K562 (cell line): ENCODE data around the gene DNAAF1. TPM values are rescaled to one million over a fixed set of nuclear protein-coding genes. Genes with fewer than 3 reads are reported as not detected.

Experiments
- DACH1 ChIP-seq: fragments of 450-650 bp; IDR thresholded peaks from 2 replicates; pipeline ENCODE4 v1.6.1; 2018; ENCODE audit not compliant: partially characterized antibody
- FOXP1 ChIP-seq: sonication (generic); formaldehyde crosslinking; IDR thresholded peaks from 2 replicates; pipeline ENCODE4 v1.8.0; 2022; ENCODE audit warnings: mild to moderate bottlenecking, missing genetic modification reagents
- HLTF ChIP-seq: fragments of 450-650 bp; IDR thresholded peaks from 2 replicates; pipeline ENCODE4 v1.6.1; 2016
- HMGXB4 ChIP-seq: sonication (generic); formaldehyde crosslinking; IDR thresholded peaks from 2 replicates; pipeline ENCODE4 v1.8.1; 2023; ENCODE audit warnings: mild to moderate bottlenecking, missing genetic modification reagents
- MCM7 ChIP-seq, 2 experiments: fragments of 450-650 bp; IDR thresholded peaks; 2 replicates each; pipeline ENCODE4 v1.6.1; 2016 to 2018
- MEF2A ChIP-seq: IDR thresholded peaks from 2 replicates; pipeline ENCODE4 v1.6.1; 2011; ENCODE audit warnings: low read depth, mild to moderate bottlenecking, low read length, moderate library complexity; ENCODE audit not compliant: control insufficient read depth
- NR3C1 ChIP-seq: sonication (generic); formaldehyde crosslinking; IDR thresholded peaks from 2 replicates; pipeline ENCODE4 v1.8.1; 2022; ENCODE audit warnings: missing genetic modification reagents
- PRMT5 ChIP-seq: sonication (generic); formaldehyde crosslinking; IDR thresholded peaks from 2 replicates; pipeline ENCODE4 v1.5.0; 2020; ENCODE audit warnings: missing genetic modification reagents
- SNRNP70 ChIP-seq: fragments of 200-400 bp; formaldehyde crosslinking; optimal IDR thresholded peaks from 2 replicates; pipeline ENCODE3; 2017; ENCODE audit warnings: low read depth, low read length
- ZC3H4 ChIP-seq: sonication (generic); formaldehyde crosslinking; IDR thresholded peaks from 2 replicates; pipeline ENCODE4 v1.9.0; 2021; ENCODE audit warnings: missing genetic modification reagents, borderline replicate concordance
- ZNF311 ChIP-seq: fragments of 250-450 bp; sonication (Bioruptor Pico); IDR thresholded peaks from 2 replicates; pipeline ENCODE4 v1.4.0; 2020; ENCODE audit warnings: mild to moderate bottlenecking, moderate library complexity
- ZNF511 ChIP-seq: sonication (generic); formaldehyde crosslinking; IDR thresholded peaks from 2 replicates; pipeline ENCODE4 v1.8.0; 2022; ENCODE audit warnings: mild to moderate bottlenecking, missing genetic modification reagents
- ZNF780A ChIP-seq: fragments of 250-450 bp; sonication (Bioruptor Pico); IDR thresholded peaks from 2 replicates; pipeline ENCODE4 v1.5.0; 2021; ENCODE audit warnings: mild to moderate bottlenecking
- polyA plus RNA-seq, 8 experiments: library from polyadenylated mRNA; depleted of rRNA in 4 of 8; stranded (reverse) in 5 of 8; unstranded in 3 of 8; fragments of >200 nt; fragmentation: Nextera tagmentation in 2 of 8; fragmentation: Illumina TruSeq in 1 of 8; extraction: Ambion mirVana in 2 of 8; extraction: Trizol in 1 of 8; gene quantifications; 2 replicates each; pipeline versions ENCODE4 v1.2.1 to v1.2.3, GENCODE V29; 2011 to 2014; ENCODE audit warnings: inconsistent platforms in 1 of 8, missing spikeins in 1 of 8
- total RNA-seq, 7 experiments: library from RNA; depleted of rRNA in 6 of 7; stranded (reverse); fragments of >200 nt in 6 of 7; fragmentation: Illumina TruSeq in 2 of 7; extraction: Trizol in 2 of 7; gene quantifications; 2 replicates each; pipeline versions ENCODE4 v1.2.1 to v1.2.3, GENCODE V29; 2011 to 2021; ENCODE audit warnings: low replicate concordance in 1 of 7
- TF ChIP-seq, protein P1 (sequence below): sonication (generic); formaldehyde crosslinking; IDR thresholded peaks from 2 replicates; pipeline ENCODE4 v1.8.0; 2023; ENCODE audit warnings: missing genetic modification reagents, mild to moderate bottlenecking, borderline replicate concordance
- TF ChIP-seq, protein P2 (sequence below), 2 experiments: fragments of 450-650 bp in 1 of 2; sonication (generic) in 1 of 2; formaldehyde crosslinking in 1 of 2; IDR thresholded peaks in 1 of 2; conservative IDR thresholded peaks in 1 of 2; 2 replicates each; pipeline versions ENCODE4 v1.6.1 to v1.8.1; 2016 to 2023; ENCODE audit warnings: mild to moderate bottlenecking in 2 of 2, moderate library complexity in 2 of 2, inconsistent platforms in 1 of 2, missing genetic modification reagents in 1 of 2
- TF ChIP-seq, protein P3 (sequence below): sonication (generic); formaldehyde crosslinking; IDR thresholded peaks from 2 replicates; pipeline ENCODE4 v1.8.0; 2022; ENCODE audit warnings: mild to moderate bottlenecking, missing genetic modification reagents

The DNAAF1 gene
- total and polyA plus RNA-seq, 9 of the 15 experiments (the other 6 are each of a cell fraction or from before 2014, with no cell fraction given), result 0.01 TPM; not detected in 8

DNA sequence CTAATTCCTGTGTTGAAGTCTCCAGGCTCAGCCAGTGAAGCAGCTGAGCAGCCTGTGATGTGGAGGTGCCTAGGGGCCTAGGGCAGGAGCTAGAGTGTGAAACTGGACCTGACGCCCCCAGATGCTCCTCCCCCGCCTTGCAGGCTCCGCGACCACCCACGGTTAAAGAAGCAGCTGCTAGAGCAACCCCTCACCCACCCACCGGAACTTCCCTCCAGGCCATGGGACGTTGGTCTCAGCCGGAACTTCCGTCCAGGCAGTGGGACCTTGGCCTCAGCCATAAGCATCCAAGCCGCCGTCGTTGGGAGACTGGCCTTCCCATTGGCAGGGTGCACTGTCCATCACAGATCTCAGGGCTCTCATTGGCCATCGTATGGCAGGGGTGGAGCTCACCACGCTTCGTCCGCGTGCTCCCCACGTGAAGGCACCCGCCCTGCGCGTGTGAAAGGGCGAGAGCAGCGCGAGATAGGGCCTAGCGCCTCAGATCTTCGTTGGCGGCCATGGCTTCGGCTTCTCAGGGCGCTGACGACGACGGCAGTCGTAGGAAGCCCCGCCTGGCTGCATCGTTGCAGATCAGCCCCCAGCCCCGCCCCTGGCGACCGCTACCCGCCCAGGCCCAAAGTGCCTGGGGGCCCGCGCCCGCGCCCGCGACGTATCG lies 45.8 kb downstream of the DNAAF1 start, which contains the start of gene ADAD2 (continued):
- TF ChIP-seq, protein P1, sequence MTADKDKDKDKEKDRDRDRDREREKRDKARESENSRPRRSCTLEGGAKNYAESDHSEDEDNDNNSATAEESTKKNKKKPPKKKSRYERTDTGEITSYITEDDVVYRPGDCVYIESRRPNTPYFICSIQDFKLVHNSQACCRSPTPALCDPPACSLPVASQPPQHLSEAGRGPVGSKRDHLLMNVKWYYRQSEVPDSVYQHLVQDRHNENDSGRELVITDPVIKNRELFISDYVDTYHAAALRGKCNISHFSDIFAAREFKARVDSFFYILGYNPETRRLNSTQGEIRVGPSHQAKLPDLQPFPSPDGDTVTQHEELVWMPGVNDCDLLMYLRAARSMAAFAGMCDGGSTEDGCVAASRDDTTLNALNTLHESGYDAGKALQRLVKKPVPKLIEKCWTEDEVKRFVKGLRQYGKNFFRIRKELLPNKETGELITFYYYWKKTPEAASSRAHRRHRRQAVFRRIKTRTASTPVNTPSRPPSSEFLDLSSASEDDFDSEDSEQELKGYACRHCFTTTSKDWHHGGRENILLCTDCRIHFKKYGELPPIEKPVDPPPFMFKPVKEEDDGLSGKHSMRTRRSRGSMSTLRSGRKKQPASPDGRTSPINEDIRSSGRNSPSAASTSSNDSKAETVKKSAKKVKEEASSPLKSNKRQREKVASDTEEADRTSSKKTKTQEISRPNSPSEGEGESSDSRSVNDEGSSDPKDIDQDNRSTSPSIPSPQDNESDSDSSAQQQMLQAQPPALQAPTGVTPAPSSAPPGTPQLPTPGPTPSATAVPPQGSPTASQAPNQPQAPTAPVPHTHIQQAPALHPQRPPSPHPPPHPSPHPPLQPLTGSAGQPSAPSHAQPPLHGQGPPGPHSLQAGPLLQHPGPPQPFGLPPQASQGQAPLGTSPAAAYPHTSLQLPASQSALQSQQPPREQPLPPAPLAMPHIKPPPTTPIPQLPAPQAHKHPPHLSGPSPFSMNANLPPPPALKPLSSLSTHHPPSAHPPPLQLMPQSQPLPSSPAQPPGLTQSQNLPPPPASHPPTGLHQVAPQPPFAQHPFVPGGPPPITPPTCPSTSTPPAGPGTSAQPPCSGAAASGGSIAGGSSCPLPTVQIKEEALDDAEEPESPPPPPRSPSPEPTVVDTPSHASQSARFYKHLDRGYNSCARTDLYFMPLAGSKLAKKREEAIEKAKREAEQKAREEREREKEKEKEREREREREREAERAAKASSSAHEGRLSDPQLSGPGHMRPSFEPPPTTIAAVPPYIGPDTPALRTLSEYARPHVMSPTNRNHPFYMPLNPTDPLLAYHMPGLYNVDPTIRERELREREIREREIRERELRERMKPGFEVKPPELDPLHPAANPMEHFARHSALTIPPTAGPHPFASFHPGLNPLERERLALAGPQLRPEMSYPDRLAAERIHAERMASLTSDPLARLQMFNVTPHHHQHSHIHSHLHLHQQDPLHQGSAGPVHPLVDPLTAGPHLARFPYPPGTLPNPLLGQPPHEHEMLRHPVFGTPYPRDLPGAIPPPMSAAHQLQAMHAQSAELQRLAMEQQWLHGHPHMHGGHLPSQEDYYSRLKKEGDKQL, result no peak
- TF ChIP-seq, protein P2, sequence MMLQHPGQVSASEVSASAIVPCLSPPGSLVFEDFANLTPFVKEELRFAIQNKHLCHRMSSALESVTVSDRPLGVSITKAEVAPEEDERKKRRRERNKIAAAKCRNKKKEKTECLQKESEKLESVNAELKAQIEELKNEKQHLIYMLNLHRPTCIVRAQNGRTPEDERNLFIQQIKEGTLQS (IDR thresholded peaks at IDR 0.05), result peak; percentile 21; the same call in 1 of the 2 replicates
- TF ChIP-seq, protein P2 (CRISPR knock-in tag; conservative IDR thresholded peaks at IDR 0.05), result no peak
- TF ChIP-seq PRMT5 (CRISPR knock-in tag), result no peak
- TF ChIP-seq ZNF311 (CRISPR knock-in tag), result no peak
- TF ChIP-seq ZNF780A (CRISPR knock-in tag), result no peak
- no peak for TF ChIP-seq SNRNP70
- no peak for TF ChIP-seq DACH1
- TF ChIP-seq MEF2A, result no peak
- TF ChIP-seq ZNF511 (CRISPR knock-in tag), result 0 out of 2 replicates have a peak, but pooled peaks have one; percentile 36
- TF ChIP-seq MCM7 (IDR thresholded peaks at IDR 0.05), result no peak
- TF ChIP-seq ZC3H4, result no peak
- TF ChIP-seq HMGXB4 (CRISPR knock-in tag), result no peak
- no peak for TF ChIP-seq HLTF
- TF ChIP-seq FOXP1 (CRISPR knock-in tag), result 0 out of 2 replicates have a peak, but pooled peaks have one; percentile 41
- TF ChIP-seq, protein P3, sequence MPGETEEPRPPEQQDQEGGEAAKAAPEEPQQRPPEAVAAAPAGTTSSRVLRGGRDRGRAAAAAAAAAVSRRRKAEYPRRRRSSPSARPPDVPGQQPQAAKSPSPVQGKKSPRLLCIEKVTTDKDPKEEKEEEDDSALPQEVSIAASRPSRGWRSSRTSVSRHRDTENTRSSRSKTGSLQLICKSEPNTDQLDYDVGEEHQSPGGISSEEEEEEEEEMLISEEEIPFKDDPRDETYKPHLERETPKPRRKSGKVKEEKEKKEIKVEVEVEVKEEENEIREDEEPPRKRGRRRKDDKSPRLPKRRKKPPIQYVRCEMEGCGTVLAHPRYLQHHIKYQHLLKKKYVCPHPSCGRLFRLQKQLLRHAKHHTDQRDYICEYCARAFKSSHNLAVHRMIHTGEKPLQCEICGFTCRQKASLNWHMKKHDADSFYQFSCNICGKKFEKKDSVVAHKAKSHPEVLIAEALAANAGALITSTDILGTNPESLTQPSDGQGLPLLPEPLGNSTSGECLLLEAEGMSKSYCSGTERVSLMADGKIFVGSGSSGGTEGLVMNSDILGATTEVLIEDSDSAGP (CRISPR knock-in tag), result no peak
- TF ChIP-seq NR3C1 (CRISPR knock-in tag), result no peak
